SH-SY5Y (cell line): ENCODE data around the gene ZNF394.

Experiments used
- GATA2 ChIP-seq: IDR thresholded peaks from 2 replicates; pipeline ENCODE4 v1.6.1; 2011; ENCODE audit warnings: mild to moderate bottlenecking, low read depth, low read length
- GATA3 ChIP-seq: IDR thresholded peaks from 2 replicates; pipeline ENCODE4 v1.6.1; 2011; ENCODE audit warnings: low read depth, mild to moderate bottlenecking, low read length, moderate library complexity

DNA sequence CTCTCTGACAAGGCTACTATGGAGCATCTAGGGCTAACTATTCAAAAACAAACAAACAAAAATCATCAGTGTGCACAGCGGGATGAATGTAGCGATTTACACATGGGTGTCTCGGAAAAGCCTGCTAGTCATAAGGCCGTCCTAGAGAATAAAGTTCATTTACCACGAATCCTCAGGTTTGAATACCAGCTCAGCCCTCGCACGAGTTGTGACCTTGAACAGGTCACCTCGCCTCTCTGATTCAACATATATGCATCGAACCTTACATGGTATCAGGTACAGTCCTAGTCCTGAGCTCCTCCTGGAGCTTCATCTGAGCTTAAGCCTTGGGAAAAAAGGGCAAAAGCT lies 34.7 kb downstream of the ZNF394 start:
- TF ChIP-seq GATA3 (no peak), GATA2 (no peak)
